ENCODE results near the gene MAGOH. TPM values are rescaled to one million over a fixed set of nuclear protein-coding genes. Genes with fewer than 3 reads are reported as not detected.

Gene MAGOH
- total and polyA plus RNA-seq, 9 of the 15 experiments (the other 6 are each of a cell fraction or from before 2014, with no cell fraction given) = 102 to 342 (median 135) TPM

- no peak for TF ChIP-seq NFE2 (IDR thresholded peaks at IDR 0.05; ENCODE audit: low read depth)
- TF ChIP-seq, protein P1, sequence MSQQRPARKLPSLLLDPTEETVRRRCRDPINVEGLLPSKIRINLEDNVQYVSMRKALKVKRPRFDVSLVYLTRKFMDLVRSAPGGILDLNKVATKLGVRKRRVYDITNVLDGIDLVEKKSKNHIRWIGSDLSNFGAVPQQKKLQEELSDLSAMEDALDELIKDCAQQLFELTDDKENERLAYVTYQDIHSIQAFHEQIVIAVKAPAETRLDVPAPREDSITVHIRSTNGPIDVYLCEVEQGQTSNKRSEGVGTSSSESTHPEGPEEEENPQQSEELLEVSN (IDR thresholded peaks at IDR 0.05; ENCODE audit: borderline replicate concordance in 1 of 2, extremely low read depth in 1 of 2, insufficient read depth in 1 of 2, insufficient read length in 1 of 2, low read depth in 1 of 2, low read length in 1 of 2, poor library complexity in 1 of 2, severe bottlenecking in 1 of 2) = no peak
- TF ChIP-seq CAMTA2 (CRISPR knock-in tag; conservative IDR thresholded peaks at IDR 0.05) = 0 out of 2 replicates have a peak, but pooled peaks have one; percentile 19
- no peak for TF ChIP-seq YY1 (IDR thresholded peaks at IDR 0.05; ENCODE audit: borderline replicate concordance in 1 of 3, control insufficient read depth in 1 of 3, extremely low read depth in 1 of 3, insufficient read depth in 3 of 3, insufficient read length in 1 of 3, insufficient replicate concordance in 2 of 3, low read depth in 1 of 3, low read length in 2 of 3)
- peak; percentile 45; the same call in 1 of the 2 replicates for TF ChIP-seq GATA2 (CRISPR knock-in tag; IDR thresholded peaks at IDR 0.05)
- TF ChIP-seq ZNF263 (CRISPR knock-in tag; IDR thresholded peaks at IDR 0.05; ENCODE audit: borderline replicate concordance) = no peak
- no peak for TF ChIP-seq ZFP91 (CRISPR knock-in tag; IDR thresholded peaks at IDR 0.05)
- no peak for TF ChIP-seq ZNF551 (CRISPR knock-in tag; IDR thresholded peaks at IDR 0.05)
- no peak for TF ChIP-seq ZNF609 (CRISPR knock-in tag; IDR thresholded peaks at IDR 0.05; ENCODE audit: borderline replicate concordance)
- TF ChIP-seq, protein P2, sequence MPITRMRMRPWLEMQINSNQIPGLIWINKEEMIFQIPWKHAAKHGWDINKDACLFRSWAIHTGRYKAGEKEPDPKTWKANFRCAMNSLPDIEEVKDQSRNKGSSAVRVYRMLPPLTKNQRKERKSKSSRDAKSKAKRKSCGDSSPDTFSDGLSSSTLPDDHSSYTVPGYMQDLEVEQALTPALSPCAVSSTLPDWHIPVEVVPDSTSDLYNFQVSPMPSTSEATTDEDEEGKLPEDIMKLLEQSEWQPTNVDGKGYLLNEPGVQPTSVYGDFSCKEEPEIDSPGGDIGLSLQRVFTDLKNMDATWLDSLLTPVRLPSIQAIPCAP (CRISPR knock-in tag; IDR thresholded peaks at IDR 0.05; ENCODE audit: borderline replicate concordance) = no peak
- TF ChIP-seq JUN (IDR thresholded peaks at IDR 0.05; ENCODE audit: borderline replicate concordance, low read depth, low read length) = no peak
- TF ChIP-seq JUN (CRISPR knock-in tag; IDR thresholded peaks at IDR 0.05; ENCODE audit: borderline replicate concordance) = no peak
- no peak for TF ChIP-seq GABPB1 (CRISPR knock-in tag; IDR thresholded peaks at IDR 0.05)
- no peak for TF ChIP-seq FOXP4 (CRISPR knock-in tag; IDR thresholded peaks at IDR 0.05; ENCODE audit: borderline replicate concordance)
- peak; percentile 49; the same call in 1 of the 2 replicates for TF ChIP-seq ARID1B (IDR thresholded peaks at IDR 0.05)
These were observed 42.3 kb downstream of the MAGOH start (continued) for GRCh38 chr1:53196017-53196484.

All from K562 (cell line).